HEK293 (cell line): ENCODE measurements around the gene SPATA7.
"Not testable (repeated sequence)": the region's sequence is repeated elsewhere in the genome, so short reads cannot be mapped to it uniquely, and the experiment has no call there.

Experiments used
- CTCF ChIP-seq: fragments of 450-650 bp; formaldehyde crosslinking; IDR thresholded peaks from 2 replicates; pipeline ENCODE4 v1.5.1; 2016; ENCODE audit warnings: missing biosample characterization, missing genetic modification characterization
- HOXD13 ChIP-seq: sonication (generic); formaldehyde crosslinking; IDR thresholded peaks from 2 replicates; pipeline ENCODE4 v1.8.0; 2022; ENCODE audit warnings: missing genetic modification reagents, borderline replicate concordance
- REST ChIP-seq: fragments of 450-650 bp; formaldehyde crosslinking; IDR thresholded peaks from 2 replicates; pipeline ENCODE4 v1.5.1; 2016; ENCODE audit warnings: missing biosample characterization, missing genetic modification characterization
- TCF7L2 ChIP-seq: IDR thresholded peaks from 2 replicates; pipeline ENCODE4 v1.6.1; 2011; ENCODE audit warnings: low read depth, mild to moderate bottlenecking, inconsistent platforms, low read length, moderate library complexity, borderline replicate concordance
- YY1 ChIP-seq: fragments of 450-650 bp; formaldehyde crosslinking; IDR thresholded peaks from 2 replicates; pipeline ENCODE4 v1.5.1; 2018; ENCODE audit warnings: missing biosample characterization, missing genetic modification characterization
- ZBTB20 ChIP-seq: fragments of 450-650 bp; formaldehyde crosslinking; IDR thresholded peaks from 2 replicates; pipeline ENCODE4 v1.5.1; 2016; ENCODE audit warnings: missing biosample characterization, missing genetic modification characterization
- ZBTB6 ChIP-seq: fragments of 450-650 bp; formaldehyde crosslinking; IDR thresholded peaks from 2 replicates; pipeline ENCODE4 v1.5.1; 2017; ENCODE audit warnings: missing biosample characterization, missing genetic modification characterization
- ZNF174 ChIP-seq: fragments of 450-650 bp; formaldehyde crosslinking; IDR thresholded peaks from 2 replicates; pipeline ENCODE4 v1.5.0; 2017; ENCODE audit warnings: missing biosample characterization, mild to moderate bottlenecking, missing genetic modification characterization
- ZNF311 ChIP-seq: fragments of 450-650 bp; formaldehyde crosslinking; IDR thresholded peaks from 2 replicates; pipeline ENCODE4 v1.5.1; 2017; ENCODE audit warnings: missing biosample characterization, missing genetic modification characterization, borderline replicate concordance
- ZNF473 ChIP-seq: fragments of 450-650 bp; formaldehyde crosslinking; IDR thresholded peaks from 2 replicates; pipeline ENCODE4 v1.5.1; 2017; ENCODE audit warnings: missing biosample characterization, missing genetic modification characterization
- ZNF639 ChIP-seq: fragments of 450-650 bp; formaldehyde crosslinking; IDR thresholded peaks from 2 replicates; pipeline ENCODE4 v1.5.1; 2016; ENCODE audit warnings: missing biosample characterization, missing genetic modification characterization
- ZNF747 ChIP-seq: fragments of 450-650 bp; formaldehyde crosslinking; IDR thresholded peaks from 2 replicates; pipeline ENCODE4 v1.5.1; 2016; ENCODE audit warnings: missing biosample characterization, missing genetic modification characterization
- TF ChIP-seq, protein P1 (sequence below): fragments of 450-650 bp; formaldehyde crosslinking; IDR thresholded peaks from 2 replicates; pipeline ENCODE4 v1.5.1; 2016; ENCODE audit warnings: missing biosample characterization, missing genetic modification characterization, borderline replicate concordance
- TF ChIP-seq, protein P2 (sequence below): fragments of 450-650 bp; formaldehyde crosslinking; IDR thresholded peaks from 2 replicates; pipeline ENCODE4 v1.5.1; 2016; ENCODE audit warnings: missing biosample characterization, missing genetic modification characterization

GRCh38 chr14:88381634-88382033 lies 3.8 kb upstream of the SPATA7 start:
- not testable (repeated sequence) for TF ChIP-seq CTCF (tag by site-specific recombination); HOXD13 (CRISPR knock-in tag); ZNF174 (tag by site-specific recombination); REST; ZNF747 (tag by site-specific recombination); ZBTB6 (tag by site-specific recombination); ZNF639 (tag by site-specific recombination); ZNF311; YY1 (tag by site-specific recombination); TCF7L2; ZNF473; ZBTB20 (tag by site-specific recombination)
- TF ChIP-seq, protein P1, sequence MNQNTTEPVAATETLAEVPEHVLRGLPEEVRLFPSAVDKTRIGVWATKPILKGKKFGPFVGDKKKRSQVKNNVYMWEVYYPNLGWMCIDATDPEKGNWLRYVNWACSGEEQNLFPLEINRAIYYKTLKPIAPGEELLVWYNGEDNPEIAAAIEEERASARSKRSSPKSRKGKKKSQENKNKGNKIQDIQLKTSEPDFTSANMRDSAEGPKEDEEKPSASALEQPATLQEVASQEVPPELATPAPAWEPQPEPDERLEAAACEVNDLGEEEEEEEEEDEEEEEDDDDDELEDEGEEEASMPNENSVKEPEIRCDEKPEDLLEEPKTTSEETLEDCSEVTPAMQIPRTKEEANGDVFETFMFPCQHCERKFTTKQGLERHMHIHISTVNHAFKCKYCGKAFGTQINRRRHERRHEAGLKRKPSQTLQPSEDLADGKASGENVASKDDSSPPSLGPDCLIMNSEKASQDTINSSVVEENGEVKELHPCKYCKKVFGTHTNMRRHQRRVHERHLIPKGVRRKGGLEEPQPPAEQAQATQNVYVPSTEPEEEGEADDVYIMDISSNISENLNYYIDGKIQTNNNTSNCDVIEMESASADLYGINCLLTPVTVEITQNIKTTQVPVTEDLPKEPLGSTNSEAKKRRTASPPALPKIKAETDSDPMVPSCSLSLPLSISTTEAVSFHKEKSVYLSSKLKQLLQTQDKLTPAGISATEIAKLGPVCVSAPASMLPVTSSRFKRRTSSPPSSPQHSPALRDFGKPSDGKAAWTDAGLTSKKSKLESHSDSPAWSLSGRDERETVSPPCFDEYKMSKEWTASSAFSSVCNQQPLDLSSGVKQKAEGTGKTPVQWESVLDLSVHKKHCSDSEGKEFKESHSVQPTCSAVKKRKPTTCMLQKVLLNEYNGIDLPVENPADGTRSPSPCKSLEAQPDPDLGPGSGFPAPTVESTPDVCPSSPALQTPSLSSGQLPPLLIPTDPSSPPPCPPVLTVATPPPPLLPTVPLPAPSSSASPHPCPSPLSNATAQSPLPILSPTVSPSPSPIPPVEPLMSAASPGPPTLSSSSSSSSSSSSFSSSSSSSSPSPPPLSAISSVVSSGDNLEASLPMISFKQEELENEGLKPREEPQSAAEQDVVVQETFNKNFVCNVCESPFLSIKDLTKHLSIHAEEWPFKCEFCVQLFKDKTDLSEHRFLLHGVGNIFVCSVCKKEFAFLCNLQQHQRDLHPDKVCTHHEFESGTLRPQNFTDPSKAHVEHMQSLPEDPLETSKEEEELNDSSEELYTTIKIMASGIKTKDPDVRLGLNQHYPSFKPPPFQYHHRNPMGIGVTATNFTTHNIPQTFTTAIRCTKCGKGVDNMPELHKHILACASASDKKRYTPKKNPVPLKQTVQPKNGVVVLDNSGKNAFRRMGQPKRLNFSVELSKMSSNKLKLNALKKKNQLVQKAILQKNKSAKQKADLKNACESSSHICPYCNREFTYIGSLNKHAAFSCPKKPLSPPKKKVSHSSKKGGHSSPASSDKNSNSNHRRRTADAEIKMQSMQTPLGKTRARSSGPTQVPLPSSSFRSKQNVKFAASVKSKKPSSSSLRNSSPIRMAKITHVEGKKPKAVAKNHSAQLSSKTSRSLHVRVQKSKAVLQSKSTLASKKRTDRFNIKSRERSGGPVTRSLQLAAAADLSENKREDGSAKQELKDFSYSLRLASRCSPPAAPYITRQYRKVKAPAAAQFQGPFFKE (tag by site-specific recombination), result not testable (repeated sequence)
- TF ChIP-seq, protein P2, sequence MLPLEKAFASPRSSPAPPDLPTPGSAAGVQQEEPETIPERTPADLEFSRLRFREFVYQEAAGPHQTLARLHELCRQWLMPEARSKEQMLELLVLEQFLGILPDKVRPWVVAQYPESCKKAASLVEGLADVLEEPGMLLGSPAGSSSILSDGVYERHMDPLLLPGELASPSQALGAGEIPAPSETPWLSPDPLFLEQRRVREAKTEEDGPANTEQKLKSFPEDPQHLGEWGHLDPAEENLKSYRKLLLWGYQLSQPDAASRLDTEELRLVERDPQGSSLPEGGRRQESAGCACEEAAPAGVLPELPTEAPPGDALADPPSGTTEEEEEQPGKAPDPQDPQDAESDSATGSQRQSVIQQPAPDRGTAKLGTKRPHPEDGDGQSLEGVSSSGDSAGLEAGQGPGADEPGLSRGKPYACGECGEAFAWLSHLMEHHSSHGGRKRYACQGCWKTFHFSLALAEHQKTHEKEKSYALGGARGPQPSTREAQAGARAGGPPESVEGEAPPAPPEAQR (tag by site-specific recombination), result not testable (repeated sequence)
